ENCODE measurements around the gene TAC4.

- TF ChIP-seq CTCF (conservative IDR thresholded peaks at IDR 0.05; ENCODE audit: low read depth, low read length) (no peak), EZH2 (IDR thresholded peaks at IDR 0.05; ENCODE audit: borderline replicate concordance, low read depth, low read length, poor library complexity, severe bottlenecking) (no peak)
Measured at GRCh38 chr17:49795372-49795771, 52.5 kb downstream of the TAC4 start.

All from A673 (cell line).